ENCODE data around the gene ARID5B.
A peak's percentile ranks its signal among the peaks of the same experiment; 100 is the strongest.

Gene ARID5B

DNA sequence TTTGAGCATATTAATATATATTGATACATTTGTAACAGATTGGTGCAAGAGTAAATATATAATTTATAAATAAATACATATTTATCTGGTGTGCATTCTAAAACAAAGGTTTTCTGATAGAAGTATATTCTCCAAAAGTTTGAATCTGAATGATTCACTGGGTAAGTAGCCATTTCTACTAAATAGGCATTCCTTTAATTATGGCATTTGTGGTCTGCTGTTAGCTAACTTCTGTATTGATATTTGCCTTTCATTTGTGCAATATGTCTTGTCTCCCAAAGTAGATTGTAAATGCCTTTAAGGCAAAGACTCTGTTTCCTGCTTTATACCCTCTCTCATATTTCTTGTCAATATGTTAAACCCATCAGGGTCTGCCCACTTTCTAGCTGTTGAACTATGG lies 11.1 kb upstream of the ARID5B start:
- DNase-seq: no peak

GRCh38 chr10:61890881-61891409 lies 10.6 kb upstream of the ARID5B start:
- no peak for DNase-seq

GRCh38 chr10:61891906-61892585 lies 9.5 kb upstream of the ARID5B start:
- DNase-seq: no peak

DNA sequence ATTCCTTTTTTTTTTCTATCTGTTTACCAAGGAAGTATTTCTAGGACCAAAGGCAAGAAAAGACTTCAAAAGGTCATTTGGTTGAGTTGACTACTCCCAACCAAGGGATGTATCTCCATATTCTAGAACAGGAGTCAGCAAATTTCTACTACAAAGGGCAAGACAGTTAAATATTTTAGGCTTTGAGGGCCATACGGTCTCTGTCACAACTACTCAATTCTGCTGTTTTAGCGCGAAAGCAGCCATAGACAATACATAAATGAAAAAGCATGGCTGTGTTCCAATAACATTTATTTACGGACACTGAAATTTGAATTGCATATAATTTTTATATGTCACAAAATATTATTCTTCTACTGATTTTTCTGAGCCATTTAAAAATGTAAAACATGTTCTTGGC lies 8.5 kb upstream of the ARID5B start:
- no peak for DNase-seq

GRCh38 chr10:61894133-61894532 lies 7.4 kb upstream of the ARID5B start:
- no peak for DNase-seq

DNA sequence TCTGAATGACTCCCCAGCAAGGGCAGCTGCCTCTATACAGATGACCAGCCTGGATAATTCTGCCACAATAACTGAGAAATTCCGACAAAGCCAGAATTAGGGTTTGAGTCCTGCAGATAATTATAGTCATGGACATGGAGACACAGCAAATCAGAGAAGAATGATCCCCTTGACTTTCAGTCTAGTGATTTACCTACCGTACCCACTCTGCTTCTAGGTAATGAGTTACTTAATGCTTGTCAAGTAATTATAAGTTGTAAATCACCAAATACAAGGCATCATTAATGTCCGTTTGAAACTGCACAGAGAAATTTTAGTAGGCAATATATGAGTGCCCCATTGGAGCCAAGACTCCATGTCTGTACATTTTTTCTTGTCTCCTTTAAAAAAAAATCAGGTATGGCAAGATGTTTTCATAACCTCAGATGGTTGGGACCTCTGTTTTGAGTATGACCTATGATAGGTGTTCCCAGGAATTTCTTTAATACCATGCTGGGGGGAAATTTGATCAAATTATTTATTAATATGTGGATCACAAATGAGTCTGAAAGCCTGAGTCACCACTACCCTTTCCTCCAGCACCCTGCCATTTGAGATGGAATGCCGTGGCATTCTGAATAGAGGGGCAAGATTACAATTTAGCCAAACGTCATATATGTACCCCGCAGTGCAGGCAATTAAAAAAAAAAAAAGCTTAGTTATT lies 5.5 kb upstream of the ARID5B start:
- DNase-seq: no peak

GRCh38 chr10:61896854-61897661 lies 4.4 kb upstream of the ARID5B start:
- peak; percentile 48 for DNase-seq

DNA sequence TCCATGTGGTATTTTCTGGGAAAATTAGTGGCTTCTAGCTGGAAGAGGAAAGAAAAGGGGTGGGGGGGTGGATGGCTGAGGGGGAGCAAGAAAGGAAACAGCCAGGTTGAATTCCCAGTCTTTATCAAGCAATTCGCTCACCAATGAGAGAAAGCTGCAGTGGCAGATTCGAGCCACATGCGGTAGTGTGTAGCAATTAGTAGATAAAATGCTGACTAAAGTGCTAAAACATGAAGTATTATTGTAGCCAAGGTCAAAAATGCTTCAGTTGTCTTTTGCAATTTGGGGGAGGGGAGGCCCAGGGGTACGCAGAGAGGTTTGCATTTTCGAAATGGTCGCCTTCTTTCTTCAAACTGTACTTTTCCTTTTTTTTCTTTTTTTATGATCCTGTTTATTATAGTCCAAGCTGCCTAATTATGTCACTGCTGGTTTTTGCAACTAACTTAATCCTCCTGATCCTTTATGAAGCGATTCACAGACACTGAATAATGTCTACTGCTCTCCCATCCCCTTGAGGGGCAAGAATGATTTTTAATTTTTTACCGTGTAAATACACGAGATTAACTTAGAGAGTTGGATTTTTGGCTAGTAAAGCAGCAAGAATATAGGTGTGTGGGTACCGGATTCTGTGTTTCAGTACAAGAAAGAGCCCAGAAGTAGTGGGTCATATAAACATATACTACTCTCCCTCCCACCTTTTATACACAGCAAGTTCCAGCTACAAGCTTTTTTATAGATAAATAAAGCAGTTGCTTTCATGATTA lies 3.6 kb upstream of the ARID5B start:
- DNase-seq: no peak

GRCh38 chr10:61898435-61898778 lies 3.1 kb upstream of the ARID5B start:
- no peak for DNase-seq

GRCh38 chr10:61899069-61899531 lies 2.4 kb upstream of the ARID5B start:
- DNase-seq: no peak

- DNase-seq: no peak
Measured at GRCh38 chr10:61899663-61899996, 1.9 kb upstream of the ARID5B start.

- DNase-seq: peak; percentile 62
Measured at GRCh38 chr10:61899997-61900828, 1.3 kb upstream of the ARID5B start.

- DNase-seq: no peak
Measured at GRCh38 chr10:61901829-61902444, 438 bp downstream of the ARID5B start.

DNA sequence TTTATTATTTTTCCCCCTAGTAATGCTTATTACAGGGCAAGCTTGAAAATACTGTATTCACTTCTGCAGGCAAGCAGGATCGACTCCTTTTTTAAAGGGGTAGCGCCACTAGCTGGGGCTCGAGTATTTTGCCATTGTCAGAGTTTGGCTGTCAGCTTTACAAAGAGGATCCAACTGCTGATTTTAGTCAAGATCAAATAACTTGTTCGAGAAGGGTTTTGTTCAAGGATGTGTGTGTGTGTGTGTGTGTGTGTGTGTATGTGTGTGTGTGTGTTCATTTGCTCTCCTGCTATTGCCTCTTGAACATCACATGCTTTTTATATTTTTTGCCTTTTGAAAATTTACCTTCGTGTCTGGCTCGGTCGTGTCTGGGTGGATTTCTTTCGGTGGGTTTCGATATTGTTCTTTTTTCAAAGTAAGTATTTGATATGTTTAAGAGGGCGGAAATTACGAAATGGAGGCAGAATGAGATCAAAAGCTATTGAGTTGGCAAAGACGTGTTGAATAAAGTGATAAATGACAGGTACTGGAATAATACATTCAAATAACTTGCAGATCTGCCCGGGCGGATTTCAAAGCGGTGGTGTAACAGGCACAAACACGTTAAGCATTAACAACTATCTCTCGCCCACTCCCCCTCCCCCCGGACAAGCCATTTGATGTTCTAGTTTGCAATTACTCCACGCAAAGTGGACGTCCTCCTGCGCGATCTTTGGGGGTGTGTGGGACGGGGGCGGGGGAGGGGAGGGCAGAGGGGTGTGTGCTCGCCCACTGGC lies 1.1 kb downstream of the ARID5B start:
- DNase-seq: peak; percentile 75

DNA sequence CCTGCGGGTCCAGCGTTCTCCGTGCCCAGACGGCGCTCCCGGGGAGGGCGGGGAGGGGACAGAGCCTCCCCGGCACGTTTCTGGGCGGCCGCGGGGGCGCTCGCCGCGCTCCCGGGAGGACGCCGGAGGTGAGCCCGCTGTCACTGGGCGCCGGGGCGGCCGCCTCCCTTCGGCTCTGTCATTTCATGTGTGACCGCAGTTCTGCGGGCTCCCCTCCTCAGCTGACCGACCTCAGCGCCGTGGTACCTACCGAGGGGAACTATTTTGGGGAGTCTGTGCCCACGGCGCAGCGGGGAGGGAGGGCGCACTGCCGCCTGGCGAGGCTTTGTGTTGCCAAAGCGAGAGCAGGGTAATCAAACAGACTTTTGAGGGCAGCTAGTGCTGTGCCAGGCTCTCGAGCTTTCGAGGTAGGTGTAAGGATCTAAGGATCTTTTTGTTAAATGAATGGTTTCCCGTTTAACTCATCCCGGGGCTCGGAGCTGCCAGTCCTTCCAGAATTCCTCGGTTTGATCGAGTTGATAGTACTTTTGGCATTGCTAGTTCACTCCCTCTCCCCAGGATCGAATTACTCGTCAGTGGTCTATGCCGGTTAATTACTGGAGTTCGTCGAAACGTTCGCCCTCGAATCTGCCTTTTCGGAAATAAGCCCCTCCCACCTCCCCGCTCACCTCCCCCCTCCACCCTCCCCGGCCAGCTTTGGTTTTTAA lies 1.9 kb downstream of the ARID5B start:
- DNase-seq: peak; percentile 79

- DNase-seq: no peak
Measured at GRCh38 chr10:61903928-61904344, 2.4 kb downstream of the ARID5B start.

- DNase-seq: no peak
Measured at GRCh38 chr10:61904733-61905725, 3.5 kb downstream of the ARID5B start.

- DNase-seq: no peak
Measured at GRCh38 chr10:61905837-61906561, 4.5 kb downstream of the ARID5B start.

Measured in activated T-cell treated with anti-CD3 and anti-CD28 coated beads, Interleukin-2, amount 50 U/mL, for 1 hour (primary cell).